Central memory CD8-positive, alpha-beta T cell (primary cell): ENCODE results near the gene RGS3.

Experiments
- ATAC-seq: fragments of 150-1000 bp; cut with Tn5 transposase; replicated peaks from 2 replicates; pipeline ENCODE4 v1.10.0; 2022; ENCODE audit warnings: mild to moderate bottlenecking, moderate FRiP score, moderate number of reproducible peaks; ENCODE audit not compliant: poor library complexity, severe bottlenecking; ENCODE audit errors: extremely low read depth
- DNase-seq, 2 donors: peaks; one replicate each; pipeline ENCODE4 v3.0.0; 2021; ENCODE audit warnings: low spot score in 2 of 2
- H3K27ac Mint-ChIP-seq: one replicate; pipeline ENCODE4 v1.8.0; 2022; ENCODE audit warnings: low read depth, mild to moderate bottlenecking, moderate library complexity, mixed read lengths
- H3K27me3 Mint-ChIP-seq: one replicate; pipeline ENCODE4 v1.8.0; 2022; ENCODE audit warnings: mixed read lengths
- H3K36me3 Mint-ChIP-seq: one replicate; pipeline ENCODE4 v1.8.0; 2022; ENCODE audit warnings: mild to moderate bottlenecking, moderate library complexity, mixed read lengths; ENCODE audit not compliant: insufficient read depth
- H3K4me1 Mint-ChIP-seq: one replicate; pipeline ENCODE4 v1.8.0; 2022; ENCODE audit warnings: mixed read lengths
- H3K4me3 Mint-ChIP-seq: one replicate; pipeline ENCODE4 v1.8.0; 2022; ENCODE audit warnings: mild to moderate bottlenecking, moderate library complexity, mixed read lengths
- H3K9me3 Mint-ChIP-seq: one replicate; pipeline ENCODE4 v1.8.0; 2022; ENCODE audit warnings: mixed read lengths

Gene RGS3

GRCh38 chr9:113640418-113640817, 176.9 kb downstream of the RGS3 start:
- Mint-ChIP-seq H3K27me3 (peaks cover 22% of the 10 kb centered on the region), H3K4me1 (no peaks in the 10 kb centered on the region), H3K36me3 (peaks cover 1% of the 10 kb centered on the region), H3K27ac (no peak overlapping the region), H3K4me3 (no peak overlapping the region), H3K9me3 (no peaks in the 10 kb centered on the region)
- ATAC-seq: no peak
- no peak for DNase-seq

- Mint-ChIP-seq H3K4me1 (no peaks in the 10 kb centered on the region), H3K9me3 (no peaks in the 10 kb centered on the region), H3K27ac (no peak overlapping the region), H3K36me3 (peaks cover 1% of the 10 kb centered on the region), H3K27me3 (peaks cover 18% of the 10 kb centered on the region), H3K4me3 (no peak overlapping the region)
- ATAC-seq: no peak
- no peak for DNase-seq
These were observed 177.8 kb downstream of the RGS3 start for GRCh38 chr9:113641100-113641885.

DNA sequence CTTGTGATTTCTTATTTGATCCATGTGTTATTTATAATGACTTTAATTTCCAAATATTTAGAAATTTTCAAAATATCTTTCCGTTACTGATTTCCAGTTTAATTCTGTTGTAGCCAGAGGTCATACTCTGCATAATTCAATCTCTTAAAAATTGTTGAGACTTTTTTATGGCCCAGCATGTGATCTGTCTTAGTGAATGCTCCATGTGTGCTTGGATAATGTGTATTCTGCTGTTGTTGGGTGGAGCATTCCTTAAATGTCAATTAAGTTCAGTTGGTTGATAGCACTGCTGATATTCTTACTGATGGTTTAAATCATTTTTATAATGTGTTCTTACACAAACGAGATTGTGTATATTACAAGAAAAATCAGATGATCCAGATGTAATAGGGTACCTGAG, 180.8 kb downstream of the RGS3 start:
- no peak for DNase-seq
- ATAC-seq: no peak
- Mint-ChIP-seq H3K27me3 (peaks cover 18% of the 10 kb centered on the region), H3K4me3 (no peak overlapping the region), H3K27ac (no peak overlapping the region), H3K36me3 (peaks cover 1% of the 10 kb centered on the region), H3K9me3 (no peaks in the 10 kb centered on the region), H3K4me1 (no peaks in the 10 kb centered on the region)

- H3K36me3 Mint-ChIP-seq: peaks cover 1% of the 10 kb centered on the region
- H3K4me1 Mint-ChIP-seq: no peaks in the 10 kb centered on the region
- no peaks in the 10 kb centered on the region for H3K9me3 Mint-ChIP-seq
- H3K4me3 Mint-ChIP-seq: no peak overlapping the region
- H3K27ac Mint-ChIP-seq: no peak overlapping the region
- ATAC-seq: no peak
- peaks cover 18% of the 10 kb centered on the region for H3K27me3 Mint-ChIP-seq
- no peak for DNase-seq
These were observed 181.9 kb downstream of the RGS3 start for GRCh38 chr9:113645227-113645977.

DNA sequence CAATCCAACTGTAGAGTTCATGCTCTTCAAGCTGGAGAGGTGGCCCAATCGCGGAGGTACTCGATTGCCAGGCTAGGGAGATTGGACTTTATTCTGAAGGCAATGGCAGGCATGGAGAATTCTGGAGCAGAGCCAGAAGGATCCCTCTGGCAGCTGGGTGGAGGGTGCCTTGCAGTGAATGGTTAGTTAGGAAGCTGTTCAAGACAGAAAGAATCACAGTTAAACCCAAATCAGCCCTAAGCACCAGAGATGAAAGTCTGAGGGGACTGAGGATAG, 182.4 kb downstream of the RGS3 start:
- peaks cover 18% of the 10 kb centered on the region for H3K27me3 Mint-ChIP-seq
- H3K9me3 Mint-ChIP-seq: no peaks in the 10 kb centered on the region
- ATAC-seq (no peak), DNase-seq (no peak)
- H3K36me3 Mint-ChIP-seq: peaks cover 1% of the 10 kb centered on the region
- no peaks in the 10 kb centered on the region for H3K4me1 Mint-ChIP-seq
- H3K27ac Mint-ChIP-seq: no peak overlapping the region
- H3K4me3 Mint-ChIP-seq: no peak overlapping the region

GRCh38 chr9:113646491-113646890, 183.0 kb downstream of the RGS3 start:
- DNase-seq: no peak
- H3K27ac Mint-ChIP-seq: no peak overlapping the region
- no peak overlapping the region for H3K4me3 Mint-ChIP-seq
- H3K9me3 Mint-ChIP-seq: no peaks in the 10 kb centered on the region
- peaks cover 1% of the 10 kb centered on the region for H3K36me3 Mint-ChIP-seq
- no peak for ATAC-seq
- no peaks in the 10 kb centered on the region for H3K4me1 Mint-ChIP-seq
- H3K27me3 Mint-ChIP-seq: peaks cover 18% of the 10 kb centered on the region
